Activated CD8-positive, alpha-beta memory T cell treated with anti-CD3 and anti-CD28 coated beads, Interleukin-2, amount 50 U/mL, for 24 hours (primary cell): Measurements from ENCODE around the gene SF3B3.

Source experiments
- DNase-seq: peaks from one replicate; pipeline ENCODE4 v3.0.0-alpha.2; 2020; ENCODE audit errors: extremely low read depth

SF3B3 gene

DNA sequence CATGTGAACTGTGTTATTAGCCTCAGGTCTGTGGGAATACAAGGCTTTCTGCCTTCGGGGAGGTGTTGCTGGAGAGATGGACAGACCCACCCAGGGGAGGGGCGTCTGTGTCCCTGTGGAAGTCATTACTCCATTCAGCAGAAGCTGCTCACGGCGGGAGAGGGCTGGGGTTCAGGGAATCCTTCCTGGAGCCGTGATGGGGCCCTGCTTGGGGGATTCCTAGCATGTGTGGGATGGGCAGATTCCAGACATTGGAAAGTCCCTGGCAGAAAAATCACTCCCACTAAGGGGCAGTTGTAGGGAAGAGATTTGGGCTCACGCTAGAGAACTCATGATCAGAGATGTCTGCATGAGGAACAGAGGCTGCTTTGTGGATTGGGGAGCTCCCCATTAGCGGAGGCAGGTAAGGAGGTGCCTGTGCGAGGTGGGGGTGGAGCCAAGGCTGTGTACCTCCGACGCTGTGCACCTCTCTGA is 66.4 kb downstream of the SF3B3 start:
- DNase-seq: no peak

GRCh38 chr16:70590722-70591415 is 67.3 kb downstream of the SF3B3 start:
- no peak for DNase-seq

DNA sequence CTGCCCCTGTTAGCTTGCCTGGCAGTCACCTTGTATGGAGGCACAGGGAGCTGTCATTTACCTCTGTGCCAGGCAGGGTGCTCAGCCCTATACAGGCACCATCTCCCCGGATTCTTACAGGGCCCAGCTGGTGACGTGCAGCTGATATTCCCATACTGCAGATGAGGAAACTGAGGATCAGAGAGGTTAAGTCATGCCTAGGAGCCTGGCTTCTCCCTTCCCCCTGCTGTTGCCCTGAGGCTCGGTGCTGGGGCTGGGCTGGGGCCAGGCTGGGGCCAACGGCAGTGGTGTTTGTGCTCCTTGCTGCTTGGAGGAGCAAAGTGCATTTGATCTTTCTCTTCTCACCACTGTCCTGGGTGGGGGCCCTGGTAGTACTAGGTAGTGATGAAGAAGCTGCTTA is 68.0 kb downstream of the SF3B3 start:
- no peak for DNase-seq

DNA sequence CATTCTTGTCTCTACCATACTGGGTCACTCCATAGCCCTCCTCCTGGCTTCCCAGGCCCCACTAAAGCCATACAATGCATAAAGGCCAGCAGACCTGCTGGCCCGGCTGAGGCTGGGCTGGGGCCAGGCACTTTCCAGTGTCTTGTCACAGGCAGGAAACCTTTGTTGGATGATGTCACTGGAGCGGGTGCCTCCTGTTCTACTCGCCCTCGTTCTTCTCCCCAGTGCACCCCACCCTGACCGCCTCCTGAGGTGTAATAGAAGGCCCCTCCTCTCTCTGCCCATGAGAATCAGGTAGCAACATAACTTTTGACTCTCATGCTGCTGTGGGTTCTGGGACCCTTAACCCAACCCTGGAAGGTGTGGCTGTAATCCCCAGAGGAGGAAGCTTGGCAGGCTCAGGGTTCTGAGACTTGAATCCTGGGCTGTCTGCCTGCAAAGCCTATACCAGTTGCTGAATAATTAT is 68.5 kb downstream of the SF3B3 start:
- no peak for DNase-seq

DNA sequence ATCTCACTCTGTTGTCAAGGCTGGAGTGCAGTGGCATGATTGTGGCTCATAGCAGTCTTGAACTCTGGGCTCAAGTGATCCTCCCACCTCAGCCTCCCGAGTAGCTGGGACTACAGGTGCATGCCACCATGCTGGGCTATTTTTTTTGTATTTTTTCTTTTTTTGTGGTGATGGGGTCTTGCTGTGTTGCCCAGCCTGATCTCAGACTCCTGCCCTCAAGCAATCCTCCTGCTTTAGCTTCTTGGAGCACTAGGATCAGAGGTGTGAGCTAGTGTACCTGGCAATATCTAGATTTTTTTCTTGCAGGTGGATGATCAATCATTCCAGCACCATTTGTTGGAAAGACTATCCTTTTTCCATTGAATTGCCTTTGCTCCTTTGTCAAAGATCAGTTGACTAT is 69.9 kb downstream of the SF3B3 start:
- no peak for DNase-seq

- no peak for DNase-seq
Observed at GRCh38 chr16:70594569-70594968, 71.0 kb downstream of the SF3B3 start.

DNA sequence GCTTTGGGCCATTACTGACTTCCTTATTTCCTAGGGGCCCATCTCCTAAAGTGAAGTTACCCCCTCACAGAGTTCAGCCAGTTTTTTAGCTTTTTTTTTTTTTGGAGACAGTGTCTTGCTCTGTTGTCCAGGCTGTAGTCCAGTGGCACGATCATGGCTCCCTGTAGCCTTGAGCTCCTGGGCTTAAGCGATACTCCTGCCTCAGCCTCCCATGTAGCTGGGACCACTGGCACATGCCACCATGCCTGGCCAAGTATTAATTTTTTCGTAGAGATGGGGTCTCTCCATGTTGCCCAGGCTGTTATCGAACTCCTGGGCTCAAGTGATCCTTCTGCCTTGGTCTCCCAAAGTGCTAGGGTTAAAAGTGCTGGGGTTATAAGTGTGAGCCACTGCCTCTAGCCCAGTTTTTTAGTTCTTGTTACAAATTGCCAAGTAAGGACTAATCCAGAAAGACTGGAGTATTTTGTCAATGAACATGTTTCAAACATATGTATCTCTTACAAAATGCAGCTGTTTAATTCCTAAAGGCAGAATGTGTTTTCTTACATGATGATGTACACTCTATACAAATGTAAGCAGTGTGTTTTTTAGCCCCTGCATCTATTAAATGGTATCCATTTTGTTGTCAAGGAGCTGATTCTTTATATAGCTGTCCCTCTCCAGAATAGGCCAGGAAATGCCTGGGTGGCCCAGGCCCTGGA is 73.7 kb downstream of the SF3B3 start:
- no peak for DNase-seq

DNA sequence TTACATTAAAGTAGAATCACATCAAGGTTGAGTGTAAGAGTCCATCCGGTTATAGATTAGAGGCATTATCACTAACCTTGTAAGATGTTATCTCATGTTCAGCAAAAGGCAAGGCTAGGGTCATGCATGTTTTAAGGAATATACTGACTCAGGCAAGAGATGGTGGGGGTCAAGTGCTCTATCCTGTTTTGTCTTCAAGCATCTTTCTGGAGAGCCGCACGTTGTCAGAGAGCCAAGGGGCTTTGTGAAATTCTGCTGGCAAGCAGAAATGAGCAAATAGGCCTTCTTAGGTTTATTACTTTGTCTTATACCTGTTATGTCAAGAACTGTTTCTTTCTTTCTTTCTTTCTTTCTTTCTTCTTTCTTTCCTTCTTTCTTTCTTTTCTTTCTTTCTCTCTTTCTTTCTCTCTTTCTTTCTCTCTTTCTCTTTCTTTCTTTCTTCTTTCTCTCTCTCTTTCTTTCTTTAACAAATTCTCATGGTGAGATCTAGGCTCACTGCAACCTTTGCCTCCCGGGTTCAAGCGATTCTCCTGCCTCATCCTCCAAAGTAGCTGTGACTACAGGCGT is 75.4 kb downstream of the SF3B3 start:
- DNase-seq: no peak

DNA sequence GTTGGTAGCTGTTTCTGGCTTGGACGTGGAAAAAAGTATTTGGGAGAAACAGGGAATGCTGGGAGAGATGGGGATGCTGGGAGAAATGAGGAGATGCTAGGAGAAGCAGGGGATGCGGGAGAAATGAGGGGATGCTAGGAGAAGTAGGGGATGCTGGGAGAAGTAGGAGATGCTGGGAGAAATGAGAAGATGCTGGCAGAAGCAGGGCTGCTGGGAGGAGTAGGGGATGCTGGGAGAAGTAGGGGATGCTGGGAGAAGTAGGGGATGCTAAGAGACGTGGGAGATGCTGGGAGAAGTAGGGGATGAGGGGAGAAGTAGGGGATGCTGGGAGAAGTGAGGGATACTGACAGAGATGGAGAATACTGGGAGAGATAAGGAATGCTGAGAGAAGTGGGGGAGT is 77.1 kb downstream of the SF3B3 start:
- DNase-seq: no peak

DNA sequence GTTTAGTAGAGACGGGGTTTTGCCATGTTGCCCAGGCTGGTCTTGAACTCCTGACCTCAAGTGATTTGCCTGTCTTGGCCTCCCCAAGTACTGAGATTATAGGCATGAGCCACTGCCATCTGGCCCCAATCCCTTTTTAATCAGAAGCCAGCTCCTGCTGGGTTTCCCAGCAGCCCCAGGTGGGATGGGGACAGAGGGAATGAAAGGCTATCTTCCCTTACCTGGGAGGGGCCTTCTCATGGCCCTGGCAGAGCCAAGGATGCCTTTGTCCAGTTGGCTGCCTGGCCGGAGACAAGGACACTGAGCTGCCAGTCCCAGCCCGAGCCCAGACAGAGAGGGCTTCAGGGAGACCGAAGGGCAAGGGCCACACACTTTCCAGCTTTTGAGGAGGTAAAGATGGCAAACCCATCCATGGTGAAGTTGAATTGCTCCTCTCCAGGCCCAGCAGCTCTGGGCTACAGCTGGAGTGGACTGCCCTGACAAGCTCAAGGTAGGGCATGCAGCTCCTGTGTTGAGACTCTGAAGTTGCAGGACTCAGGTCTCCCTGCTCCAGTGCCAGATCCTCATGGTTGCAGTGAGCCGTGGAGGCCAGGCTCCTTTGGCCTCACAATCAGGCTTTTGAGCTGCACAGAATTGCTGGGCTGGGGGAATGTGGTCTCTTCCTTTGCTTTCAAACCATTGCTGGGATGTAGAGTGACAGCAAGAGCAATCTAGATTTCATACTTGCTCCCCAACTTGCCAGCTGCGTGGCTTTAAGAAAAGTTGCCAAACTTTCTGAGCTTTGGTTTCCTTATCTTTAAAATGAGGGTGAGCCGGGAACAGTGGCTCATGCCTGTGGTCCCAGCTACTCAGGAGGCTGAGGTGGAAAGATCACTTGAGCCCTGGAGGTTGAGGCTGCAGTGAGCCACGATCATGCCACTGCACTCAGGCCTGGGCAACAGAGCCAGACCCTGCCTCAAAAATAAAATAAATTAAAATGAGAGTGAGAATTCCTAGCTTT is 78.3 kb downstream of the SF3B3 start:
- DNase-seq: no peak

DNA sequence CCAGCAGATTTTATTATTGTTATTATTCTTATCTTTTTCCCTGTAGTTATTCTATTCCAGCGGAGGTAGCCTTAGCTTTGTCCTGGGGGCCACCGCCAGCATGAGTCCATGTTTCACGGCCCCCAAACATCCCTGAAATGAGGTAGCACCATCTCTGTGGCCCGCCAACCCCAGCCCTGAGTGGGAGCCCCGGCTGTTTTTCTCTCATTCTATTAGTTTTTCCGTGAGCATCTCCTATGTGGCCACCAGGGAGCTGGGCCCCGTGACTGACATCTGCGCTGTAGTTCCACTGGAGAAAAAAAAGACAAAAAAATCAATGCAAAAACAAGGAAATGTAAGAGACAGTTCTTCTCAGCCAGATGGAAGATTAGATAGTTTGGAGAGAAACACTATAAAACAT is 79.2 kb downstream of the SF3B3 start:
- DNase-seq: no peak

- DNase-seq: no peak
Observed at GRCh38 chr16:70604407-70605282, 81.0 kb downstream of the SF3B3 start.

GRCh38 chr16:70605283-70605657 is 81.7 kb downstream of the SF3B3 start:
- no peak for DNase-seq

- no peak for DNase-seq
Observed at GRCh38 chr16:70608521-70608920, 84.9 kb downstream of the SF3B3 start.

DNA sequence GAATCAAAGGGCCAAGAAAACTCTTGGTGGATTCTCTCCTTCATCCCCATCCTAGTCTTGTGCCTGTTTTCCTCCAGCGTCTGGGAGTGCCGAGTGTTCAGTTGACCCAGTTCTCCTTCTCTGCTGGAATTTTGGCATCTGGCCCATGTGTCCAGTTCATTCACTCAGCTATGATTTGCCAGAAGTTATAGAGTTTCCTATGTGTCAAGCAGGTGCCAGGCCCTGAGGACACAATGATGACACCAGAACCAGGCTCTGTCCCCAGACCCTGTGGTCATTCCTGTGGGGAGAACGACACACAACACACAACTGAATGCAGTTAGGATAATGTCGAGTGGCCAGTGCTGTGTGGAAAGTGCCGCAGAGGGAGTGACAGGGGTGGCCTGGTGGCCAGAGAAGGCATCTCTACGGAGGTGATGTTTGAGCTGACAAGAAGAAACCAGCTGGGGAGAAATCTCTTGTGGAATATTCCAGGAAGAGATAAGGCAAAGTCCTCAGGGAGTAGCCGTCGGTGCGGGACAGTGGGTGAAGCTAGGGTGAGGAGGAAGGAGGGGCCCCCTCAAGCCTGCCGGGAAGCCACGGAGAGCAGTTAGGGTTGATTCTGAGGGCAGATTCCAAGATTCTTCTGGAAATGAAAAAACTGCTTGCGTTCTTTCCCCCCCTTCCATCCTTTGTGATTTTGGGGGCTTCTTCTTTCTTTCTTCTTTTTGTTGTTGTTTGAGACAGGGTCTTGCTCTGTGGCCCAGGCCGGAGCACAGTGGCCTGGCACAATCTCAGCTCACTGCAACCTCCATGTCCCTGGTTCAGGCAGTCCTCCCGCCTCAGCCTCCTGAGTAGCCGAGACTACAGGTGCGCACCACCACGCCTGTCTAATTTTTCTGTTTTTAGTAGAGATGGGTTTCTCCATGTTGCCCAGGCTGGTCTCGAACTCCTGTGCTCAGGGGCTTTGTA is 86.9 kb downstream of the SF3B3 start:
- DNase-seq: no peak

DNA sequence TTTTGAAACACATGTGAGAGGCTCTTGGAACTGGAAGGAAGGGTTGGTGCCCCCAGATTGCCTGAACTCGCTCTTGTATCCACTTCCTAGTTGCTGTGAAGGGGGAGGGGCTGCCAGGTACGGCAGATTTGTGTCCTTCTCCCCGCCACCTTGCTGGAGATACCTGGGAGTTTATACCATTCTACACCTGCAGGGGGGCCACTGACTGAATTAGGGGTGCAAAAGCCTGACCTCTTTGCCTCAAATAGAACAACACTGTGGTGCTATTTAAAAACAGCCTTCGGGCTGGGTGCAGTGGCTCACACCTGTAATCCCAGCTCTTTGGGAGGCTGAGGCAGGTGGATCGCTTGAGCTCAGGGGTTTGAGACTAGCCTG is 87.6 kb downstream of the SF3B3 start:
- no peak for DNase-seq

DNA sequence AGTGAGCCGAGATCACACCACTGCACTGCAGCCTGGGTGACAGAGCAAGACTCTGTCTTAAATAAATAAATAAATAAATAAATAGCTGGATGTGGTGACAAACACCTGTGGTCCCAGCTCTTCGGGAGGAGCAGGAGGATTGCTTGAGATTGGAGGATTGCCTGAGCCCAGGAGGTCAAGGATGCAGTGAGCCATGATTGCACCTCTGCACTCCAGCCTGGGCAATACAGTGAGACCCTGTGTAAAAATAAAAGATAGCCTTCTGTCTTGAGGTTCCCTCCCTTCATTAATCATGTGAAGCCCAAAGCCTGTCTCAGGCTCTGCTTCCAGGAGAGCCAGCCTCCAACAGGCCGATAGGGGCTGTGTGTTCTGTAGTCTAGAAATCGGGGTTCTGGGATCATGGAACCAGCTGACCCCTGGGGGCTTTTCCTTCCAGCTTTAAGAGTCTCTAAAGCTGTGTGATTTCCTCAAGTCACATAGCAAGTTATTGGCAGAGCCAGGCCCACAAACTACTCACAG is 88.2 kb downstream of the SF3B3 start:
- no peak for DNase-seq

- no peak for DNase-seq
Observed at GRCh38 chr16:70612931-70613330, 89.3 kb downstream of the SF3B3 start.

- no peak for DNase-seq
Observed at GRCh38 chr16:70614208-70614951, 90.8 kb downstream of the SF3B3 start.
